Stimulated activated CD8-positive, alpha-beta memory T cell treated with anti-CD3 and anti-CD28 coated beads, Interleukin-4, amount 100 ng/mL, for 48 hours (primary cell): Measurements from ENCODE around the gene TBL3.

Experiments used
- DNase-seq: peaks from one replicate; pipeline ENCODE4 v3.0.0-alpha.2; 2020

Gene TBL3

GRCh38 chr16:1965396-1966001 is 6.4 kb upstream of the TBL3 start:
- peak; percentile 51 for DNase-seq

GRCh38 chr16:1966460-1966859 is 5.4 kb upstream of the TBL3 start, which contains the start of gene RNF151:
RNF151 (plus strand) TSS chr16:1966856; CDS start chr16:1966882, 26 bp downstream.
- no peak for DNase-seq

- DNase-seq: no peak
Measured at GRCh38 chr16:1968146-1968953, 3.5 kb upstream of the TBL3 start.

- peak; percentile 44 for DNase-seq
Measured at GRCh38 chr16:1972490-1972877, 631 bp downstream of the TBL3 start.

- DNase-seq: no peak
Measured at GRCh38 chr16:1973461-1974156, 1.8 kb downstream of the TBL3 start.

GRCh38 chr16:1974157-1975070 is 2.6 kb downstream of the TBL3 start:
- no peak for DNase-seq

- DNase-seq: no peak
Measured at GRCh38 chr16:1975432-1976215, 3.8 kb downstream of the TBL3 start.

- no peak for DNase-seq
Measured at GRCh38 chr16:1976216-1976520, 4.3 kb downstream of the TBL3 start.

- no peak for DNase-seq
Measured at GRCh38 chr16:1976951-1977874, 5.4 kb downstream of the TBL3 start.

GRCh38 chr16:1977875-1978268 is 6.0 kb downstream of the TBL3 start:
- DNase-seq: no peak

GRCh38 chr16:1978476-1979120 is 6.7 kb downstream of the TBL3 start:
- no peak for DNase-seq

GRCh38 chr16:1979271-1980029 is 7.6 kb downstream of the TBL3 start:
- peak; percentile 45 for DNase-seq

- no peak for DNase-seq
Measured at GRCh38 chr16:1980030-1980769, 8.3 kb downstream of the TBL3 start.

GRCh38 chr16:1980770-1981087 is 8.9 kb downstream of the TBL3 start:
- no peak for DNase-seq

GRCh38 chr16:1981398-1981836 is 9.6 kb downstream of the TBL3 start, which contains the start of gene NOXO1:
NOXO1 (minus strand) TSS chr16:1981469; CDS start chr16:1981179, 290 bp downstream.
- DNase-seq: no peak

- DNase-seq: no peak
Measured at GRCh38 chr16:1982013-1982433, 10.2 kb downstream of the TBL3 start.

GRCh38 chr16:1982991-1983543 is 11.2 kb downstream of the TBL3 start:
- no peak for DNase-seq

GRCh38 chr16:1983544-1984346 is 11.9 kb downstream of the TBL3 start, which contains the start of gene GFER:
GFER (plus strand) TSS chr16:1984193; CDS start chr16:1984219, 26 bp downstream.
- DNase-seq: peak; percentile 87
